ENCODE data around the gene CPTP. TPM values are rescaled to one million over a fixed set of nuclear protein-coding genes. Genes with fewer than 3 reads are reported as not detected.
"Not testable (repeated sequence)": the region's sequence is repeated elsewhere in the genome, so short reads cannot be mapped to it uniquely, and the experiment has no call there.

Gene CPTP
- total RNA-seq, 1 donor from 2014 or later, result 18.7 TPM

DNA sequence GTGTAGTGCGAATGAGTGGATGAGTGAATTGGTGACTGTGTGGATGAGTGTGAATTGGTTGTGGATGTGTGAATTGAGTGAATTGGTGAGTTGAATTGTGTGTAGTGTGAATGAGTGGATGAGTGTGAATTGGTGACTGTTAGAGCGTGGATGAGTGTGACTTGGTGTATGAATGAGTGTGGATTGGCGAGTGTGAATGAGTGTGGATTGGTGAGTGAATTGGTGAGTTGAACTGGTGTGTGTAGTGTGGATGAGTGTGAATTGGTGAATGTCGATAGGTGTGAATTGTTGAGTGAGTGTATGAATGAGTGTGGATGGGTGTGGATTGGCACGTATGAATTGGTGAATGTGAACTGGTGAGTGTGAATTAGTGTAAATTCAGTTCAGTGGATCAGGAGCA lies 42.7 kb downstream of the CPTP start:
- Mint-ChIP-seq H3K4me1 (ENCODE audit: low read depth, unreplicated experiment) (peaks cover under 1% of the 10 kb centered on the region), H3K4me3 (ENCODE audit: unreplicated experiment) (no peak overlapping the region), H3K27me3 (ENCODE audit: unreplicated experiment) (no peaks in the 10 kb centered on the region), H3K27ac (ENCODE audit: unreplicated experiment) (no peak overlapping the region), H3K9me3 (ENCODE audit: unreplicated experiment) (peaks cover 2% of the 10 kb centered on the region), H3K36me3 (ENCODE audit: unreplicated experiment) (no peaks in the 10 kb centered on the region)
- DNase-seq, result no peak
- TF ChIP-seq CTCF (IDR thresholded peaks at IDR 0.05; ENCODE audit: partially characterized antibody, unreplicated experiment), result no peak

GRCh38 chr1:1370094-1370493 lies 45.5 kb downstream of the CPTP start:
- H3K9me3 Mint-ChIP-seq (ENCODE audit: unreplicated experiment); H3K4me3 Mint-ChIP-seq (ENCODE audit: unreplicated experiment): not testable (repeated sequence)

GRCh38 chr1:1370771-1371300 lies 46.2 kb downstream of the CPTP start:
- Mint-ChIP-seq H3K27ac (ENCODE audit: unreplicated experiment) (no peak overlapping the region), H3K4me1 (ENCODE audit: low read depth, unreplicated experiment) (no peaks in the 10 kb centered on the region), H3K27me3 (ENCODE audit: unreplicated experiment) (no peaks in the 10 kb centered on the region), H3K4me3 (ENCODE audit: unreplicated experiment) (no peak overlapping the region), H3K9me3 (ENCODE audit: unreplicated experiment) (peaks cover 2% of the 10 kb centered on the region), H3K36me3 (ENCODE audit: unreplicated experiment) (no peaks in the 10 kb centered on the region)
- no peak for DNase-seq
- TF ChIP-seq CTCF (IDR thresholded peaks at IDR 0.05; ENCODE audit: partially characterized antibody, unreplicated experiment), result no peak

More at GRCh38 chr1:1370094-1370493, 45.5 kb downstream of the CPTP start:
- H3K27me3 Mint-ChIP-seq (ENCODE audit: unreplicated experiment); DNase-seq; H3K27ac Mint-ChIP-seq (ENCODE audit: unreplicated experiment); H3K4me1 Mint-ChIP-seq (ENCODE audit: low read depth, unreplicated experiment); H3K36me3 Mint-ChIP-seq (ENCODE audit: unreplicated experiment): not testable (repeated sequence)

GRCh38 chr1:1371364-1371745 lies 46.8 kb downstream of the CPTP start:
- TF ChIP-seq CTCF (IDR thresholded peaks at IDR 0.05; ENCODE audit: partially characterized antibody, unreplicated experiment), result no peak
- Mint-ChIP-seq H3K27ac (ENCODE audit: unreplicated experiment) (no peak overlapping the region), H3K9me3 (ENCODE audit: unreplicated experiment) (peaks cover 2% of the 10 kb centered on the region), H3K27me3 (ENCODE audit: unreplicated experiment) (no peaks in the 10 kb centered on the region), H3K36me3 (ENCODE audit: unreplicated experiment) (no peaks in the 10 kb centered on the region), H3K4me3 (ENCODE audit: unreplicated experiment) (no peak overlapping the region), H3K4me1 (ENCODE audit: low read depth, unreplicated experiment) (no peaks in the 10 kb centered on the region)
- DNase-seq, result no peak

- H3K27me3 Mint-ChIP-seq (ENCODE audit: unreplicated experiment), result no peaks in the 10 kb centered on the region
- peak; percentile 89 for DNase-seq
- peak; percentile 97 for TF ChIP-seq CTCF (IDR thresholded peaks at IDR 0.05; ENCODE audit: partially characterized antibody, unreplicated experiment)
- H3K27ac Mint-ChIP-seq (ENCODE audit: unreplicated experiment), result no peak overlapping the region
- H3K36me3 Mint-ChIP-seq (ENCODE audit: unreplicated experiment), result no peaks in the 10 kb centered on the region
- no peaks in the 10 kb centered on the region for H3K4me1 Mint-ChIP-seq (ENCODE audit: low read depth, unreplicated experiment)
- peaks cover 2% of the 10 kb centered on the region for H3K9me3 Mint-ChIP-seq (ENCODE audit: unreplicated experiment)
- peak overlapping the region; percentile 15 for H3K4me3 Mint-ChIP-seq (ENCODE audit: unreplicated experiment)
Measured at GRCh38 chr1:1371746-1372711, 47.4 kb downstream of the CPTP start.

Data from glutamatergic neuron (in vitro differentiated cells).